GM18909 (cell line): ENCODE data around the gene ROPN1L.
"Not testable (repeated sequence)": the region's sequence is repeated elsewhere in the genome, so short reads cannot be mapped to it uniquely, and the experiment has no call there.

Experiments used
- ATAC-seq: cut with Tn5 transposase; IDR thresholded peaks from one replicate; pipeline ENCODE4 v1.9.1; 2021; ENCODE audit warnings: mild to moderate bottlenecking; ENCODE audit not compliant: unreplicated experiment, poor library complexity

The ROPN1L gene

DNA sequence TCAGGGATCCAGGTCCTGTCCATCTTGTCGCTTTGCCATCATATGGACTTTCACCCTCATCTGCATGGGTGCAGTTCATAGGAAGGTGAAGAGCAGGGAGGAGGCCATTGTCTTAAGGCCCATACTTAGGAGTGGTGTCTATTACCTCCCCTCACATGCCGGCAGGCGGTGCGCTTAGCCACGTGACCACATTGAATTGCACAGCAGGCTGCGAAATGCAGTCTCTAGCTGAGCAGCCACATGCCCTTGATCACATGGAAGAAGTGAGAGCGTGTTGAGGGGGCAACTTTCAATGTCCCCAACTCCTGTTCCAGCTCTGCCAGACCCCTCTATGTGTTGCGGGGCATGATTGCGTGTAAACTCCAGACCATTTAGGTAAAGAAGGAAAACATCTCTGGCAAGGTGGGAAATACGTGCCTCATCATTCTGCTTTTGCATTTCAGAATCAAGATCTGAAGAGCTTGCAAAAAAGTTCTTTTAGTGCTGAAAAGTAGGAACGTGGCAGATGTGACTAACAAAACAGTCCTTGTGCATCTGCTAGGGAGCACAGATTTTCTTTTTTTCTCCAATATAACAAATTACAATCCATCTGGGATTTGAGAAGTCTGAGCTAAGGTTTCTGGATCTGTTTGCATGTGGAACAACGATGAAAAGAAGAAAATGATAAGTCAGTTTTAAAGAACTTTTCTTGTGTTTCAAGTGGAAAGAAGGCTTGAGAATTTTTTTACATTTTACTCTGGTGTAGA, 34.4 kb downstream of the ROPN1L start:
- no peak for ATAC-seq

DNA sequence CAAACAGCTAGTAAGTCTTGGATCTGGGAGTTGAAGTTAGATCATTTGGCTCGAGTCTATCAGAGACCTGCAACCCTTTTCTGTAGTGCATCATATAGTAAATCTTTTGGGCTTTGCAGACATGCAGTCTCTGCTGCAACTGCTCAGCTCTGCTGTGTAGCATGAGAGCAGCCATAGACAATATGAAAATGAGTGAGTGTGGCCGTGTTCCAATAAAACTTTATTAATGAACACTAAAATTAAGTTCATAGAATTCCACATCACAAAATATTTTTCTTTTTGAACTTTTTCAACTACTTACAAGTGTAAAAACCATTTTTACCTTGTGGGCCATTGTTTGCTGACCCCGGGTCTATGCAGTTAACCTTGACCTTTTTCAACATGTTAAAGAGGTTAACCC, 35.2 kb downstream of the ROPN1L start:
- no peak for ATAC-seq

GRCh38 chr5:10477943-10478342, 36.3 kb downstream of the ROPN1L start:
- ATAC-seq: no peak

GRCh38 chr5:10478436-10478835, 36.8 kb downstream of the ROPN1L start:
- no peak for ATAC-seq

GRCh38 chr5:10479154-10479721, 37.6 kb downstream of the ROPN1L start:
- no peak for ATAC-seq

- no peak for ATAC-seq
These were observed 38.7 kb downstream of the ROPN1L start for GRCh38 chr5:10480237-10480985.

DNA sequence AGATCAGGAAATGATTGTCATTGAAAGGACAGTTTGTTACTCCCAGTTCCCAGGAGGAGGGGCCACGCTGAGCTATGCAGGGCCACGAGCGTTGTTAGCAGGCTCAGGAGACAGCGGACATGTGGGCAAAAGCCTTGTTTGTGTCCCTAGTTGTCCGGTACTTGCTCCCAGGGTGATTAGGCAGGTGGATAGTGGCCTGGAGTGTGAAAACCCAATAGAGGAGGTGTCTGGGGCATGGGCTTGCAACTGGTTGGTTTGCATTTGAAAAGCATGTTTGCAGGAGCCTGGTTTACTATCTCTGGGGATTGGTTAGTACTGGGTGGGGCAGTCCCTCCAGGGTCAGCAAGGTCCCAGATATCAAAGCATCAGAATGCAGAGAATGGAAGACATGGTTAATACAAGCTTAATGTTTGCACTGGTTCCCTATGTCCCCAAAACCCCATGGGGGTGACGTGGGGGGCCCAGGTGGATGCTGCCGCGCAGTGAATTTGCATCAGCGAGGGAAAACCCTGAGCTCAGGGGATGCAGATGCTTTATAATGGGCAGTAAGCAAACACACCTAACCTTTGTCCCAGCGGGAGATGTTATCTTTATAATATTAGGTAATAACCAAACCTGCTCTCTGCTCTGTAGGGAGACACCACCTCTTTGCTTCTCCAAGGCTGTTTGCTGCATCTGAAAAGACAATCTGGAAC, 39.7 kb downstream of the ROPN1L start:
- ATAC-seq: no peak

- no peak for ATAC-seq
These were observed 41.3 kb downstream of the ROPN1L start for GRCh38 chr5:10482791-10483530.

DNA sequence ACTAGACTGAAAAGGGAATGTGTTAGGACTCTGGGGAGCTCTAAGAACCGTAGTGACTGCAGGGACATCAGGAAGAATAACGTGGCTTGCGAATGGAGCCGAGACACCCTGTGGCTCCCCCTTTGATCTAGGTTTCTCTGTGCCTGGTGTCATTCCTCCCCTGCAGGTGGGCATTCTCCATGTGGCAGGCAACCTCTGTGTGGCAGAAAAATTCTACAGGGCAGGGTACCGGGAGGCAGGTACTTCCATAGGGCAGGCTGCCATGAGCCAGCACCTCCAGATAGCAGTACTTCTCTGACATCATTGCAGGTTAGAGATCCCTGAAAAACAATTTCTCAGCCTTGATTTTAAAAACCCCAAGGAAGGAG, 43.1 kb downstream of the ROPN1L start:
- no peak for ATAC-seq

DNA sequence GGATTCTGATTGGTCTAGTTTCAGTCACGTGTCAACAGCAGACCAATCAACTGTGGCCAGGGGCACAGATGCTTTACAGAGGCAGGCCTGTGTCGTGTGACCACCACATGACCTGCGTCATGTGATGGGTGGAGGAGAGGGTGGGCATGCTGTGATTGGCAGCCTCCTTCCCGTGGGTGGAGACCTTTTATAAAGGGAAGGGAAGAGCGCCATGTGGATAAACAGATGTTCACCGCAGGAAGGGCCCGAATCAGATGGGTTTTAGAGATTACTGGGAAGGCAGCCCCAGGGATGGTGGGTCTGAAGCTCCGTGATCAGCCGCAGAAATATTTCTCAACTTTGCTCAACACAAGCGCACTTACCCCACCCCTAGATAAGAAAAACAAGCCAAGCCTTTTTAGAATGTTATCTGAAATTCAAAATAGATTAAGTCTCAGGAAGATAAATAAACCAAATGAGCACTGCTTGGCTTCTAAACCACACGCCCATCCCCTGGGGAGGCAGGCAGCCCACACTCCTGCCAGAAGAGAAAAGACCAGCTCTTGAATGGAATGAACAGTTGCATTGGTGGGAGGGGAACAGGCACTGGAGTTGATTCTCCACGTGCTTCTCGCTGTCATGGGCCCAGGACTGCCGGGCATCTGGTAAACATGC, 43.6 kb downstream of the ROPN1L start:
- no peak for ATAC-seq

GRCh38 chr5:10485897-10486296, 44.2 kb downstream of the ROPN1L start:
- ATAC-seq: no peak

- ATAC-seq: no peak
These were observed 45.0 kb downstream of the ROPN1L start for GRCh38 chr5:10486511-10487344.

DNA sequence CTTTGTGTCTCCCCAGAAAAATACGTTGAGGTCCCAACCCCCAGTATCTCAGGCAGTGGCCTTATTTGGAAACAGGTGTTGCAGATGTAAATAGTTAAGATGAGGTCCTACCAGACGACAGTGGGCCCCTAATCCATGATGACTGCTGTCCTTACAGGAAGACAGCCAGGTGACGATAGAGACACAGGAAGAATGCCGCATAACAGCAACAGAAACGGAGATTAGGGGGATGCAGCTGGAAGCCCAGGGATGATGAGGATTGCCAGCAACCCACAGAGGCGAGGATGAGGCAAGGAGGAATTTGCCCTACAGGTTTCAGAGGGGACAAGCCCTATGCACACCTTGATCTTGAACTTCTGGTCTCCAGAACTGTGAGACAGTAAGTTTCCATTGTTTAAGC, 46.5 kb downstream of the ROPN1L start:
- no peak for ATAC-seq

- ATAC-seq: peak; percentile 95
These were observed 48.2 kb downstream of the ROPN1L start for GRCh38 chr5:10489810-10490426.

DNA sequence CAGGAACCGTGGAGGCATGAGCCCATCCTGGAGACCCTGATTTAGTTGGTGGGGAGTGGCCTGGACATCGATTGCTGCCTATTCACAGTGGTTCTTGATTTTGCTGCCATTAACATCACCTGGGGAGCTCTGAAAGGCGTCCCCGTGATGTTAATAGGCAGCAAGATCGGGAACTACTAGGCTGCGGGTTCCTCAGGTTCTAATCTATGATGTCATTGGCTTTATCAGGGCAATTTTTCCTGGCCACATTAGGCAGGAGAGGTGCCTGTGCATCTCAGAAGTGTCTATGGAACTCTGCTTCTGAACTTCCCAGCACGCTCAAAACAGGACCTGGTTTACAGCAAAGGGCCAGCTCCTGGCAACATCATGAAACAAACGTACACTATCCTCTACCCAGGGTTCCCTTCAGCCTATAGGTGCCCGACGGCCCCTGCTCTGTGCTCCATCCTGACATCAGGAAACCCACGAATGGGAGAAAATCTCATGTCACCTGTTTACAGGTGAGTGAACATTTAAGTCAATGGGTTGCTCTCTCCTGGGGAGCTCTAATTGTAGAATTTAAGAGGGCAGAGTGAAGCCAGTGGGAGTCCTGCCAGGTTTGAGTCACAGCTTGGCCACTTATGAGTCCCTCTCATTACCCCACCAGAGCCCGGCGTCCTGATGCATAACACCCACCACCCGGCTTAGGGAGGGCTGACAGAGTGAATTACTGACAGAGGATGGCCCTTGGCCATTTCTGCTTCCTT, 49.4 kb downstream of the ROPN1L start:
- no peak for ATAC-seq

- no peak for ATAC-seq
These were observed 50.0 kb downstream of the ROPN1L start for GRCh38 chr5:10491673-10492026.

DNA sequence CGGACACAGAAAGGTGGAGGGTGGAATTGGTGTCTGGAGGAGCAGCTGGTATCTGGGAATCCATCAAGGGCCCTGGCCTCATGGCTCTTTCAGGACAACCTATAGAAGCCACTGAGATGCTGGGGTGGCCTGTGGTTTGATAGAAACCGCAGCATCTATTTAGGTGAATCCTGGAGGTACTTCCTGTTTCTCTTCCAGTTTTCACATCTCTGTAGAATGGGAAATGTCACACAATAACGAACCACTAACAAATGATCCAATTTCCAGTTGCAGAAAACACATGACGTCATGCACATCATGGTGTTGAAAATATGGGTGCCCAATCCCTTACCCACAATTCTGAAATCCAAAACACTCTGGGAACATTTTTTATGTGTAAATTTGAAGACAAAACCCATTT, 52.2 kb downstream of the ROPN1L start:
- no peak for ATAC-seq

DNA sequence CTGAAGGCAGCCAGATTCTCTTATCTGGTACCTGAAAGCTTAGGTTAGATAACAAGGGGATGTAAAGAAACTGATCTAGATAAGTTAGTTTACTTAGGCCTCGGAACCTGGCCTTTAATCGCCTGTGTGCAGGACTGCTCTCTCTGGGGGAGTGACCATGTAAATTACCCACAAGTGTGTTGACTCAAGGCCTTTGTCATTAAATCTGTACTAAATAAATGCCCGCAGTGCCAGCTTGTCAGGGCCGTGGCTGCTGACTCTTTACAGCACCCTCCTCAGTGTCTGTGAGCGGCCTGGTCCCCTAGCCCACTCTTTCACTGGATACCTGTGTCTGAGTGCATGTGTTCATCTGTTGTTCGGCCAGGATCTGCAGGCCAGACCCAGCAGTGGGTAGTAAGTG, 52.8 kb downstream of the ROPN1L start:
- ATAC-seq: not testable (repeated sequence)
